Suprapubic skin (tissue), 4 donors: ENCODE data around the gene RAB44.

Experiments
- CTCF ChIP-seq, 2 donors: fragments of 200-600 bp in 1 of 2; fragments of 450-650 bp in 1 of 2; sonication (generic) in 1 of 2; IDR thresholded peaks; one replicate each; pipeline ENCODE4 v1.5.1; 2016 to 2019; ENCODE audit warnings: antibody characterized with exemption in 2 of 2, mild to moderate bottlenecking in 1 of 2, moderate library complexity in 1 of 2
- POLR2A ChIP-seq, 2 donors: fragments of 450-650 bp; IDR thresholded peaks; one replicate each; pipeline ENCODE4 v1.6.1; 2017; ENCODE audit warnings: antibody characterized with exemption in 2 of 2, mild to moderate bottlenecking in 2 of 2, moderate library complexity in 2 of 2
- POLR2AphosphoS5 ChIP-seq, 3 donors: sonication (generic); formaldehyde crosslinking; IDR thresholded peaks; one replicate each; pipeline ENCODE4 v1.6.1; 2017; ENCODE audit warnings: antibody characterized with exemption in 3 of 3

GRCh38 chr6:36666287-36666686, 31.3 kb upstream of the RAB44 start:
- TF ChIP-seq CTCF (IDR thresholded peaks at IDR 0.05) (no peak), POLR2AphosphoS5 (IDR thresholded peaks at IDR 0.05) (no peak), POLR2A (IDR thresholded peaks at IDR 0.05) (no peak)
